GM18520 (cell line): ENCODE results near the gene SPAG9.
A peak's percentile ranks its signal among the peaks of the same experiment; 100 is the strongest.
"Not testable (repeated sequence)": the region's sequence is repeated elsewhere in the genome, so short reads cannot be mapped to it uniquely, and the experiment has no call there.

Experiments
- ATAC-seq: cut with Tn5 transposase; IDR thresholded peaks from one replicate; pipeline ENCODE4 v1.9.1; 2021; ENCODE audit not compliant: unreplicated experiment

Gene SPAG9

GRCh38 chr17:51144266-51145022 is 23.8 kb upstream of the SPAG9 start:
- ATAC-seq = no peak

GRCh38 chr17:51142597-51142996 is 21.9 kb upstream of the SPAG9 start:
- no peak for ATAC-seq

GRCh38 chr17:51135956-51136355 is 15.3 kb upstream of the SPAG9 start:
- ATAC-seq = no peak

- no peak for ATAC-seq
Measured at GRCh38 chr17:51133365-51133764, 12.7 kb upstream of the SPAG9 start.

- ATAC-seq = peak; percentile 60
Measured at GRCh38 chr17:51132964-51133319, 12.3 kb upstream of the SPAG9 start.

- ATAC-seq = no peak
Measured at GRCh38 chr17:51128076-51128475, 7.4 kb upstream of the SPAG9 start.

- ATAC-seq = no peak
Measured at GRCh38 chr17:51124640-51125503, 4.2 kb upstream of the SPAG9 start.

- not testable (repeated sequence) for ATAC-seq
Measured at GRCh38 chr17:51122473-51123115, 1.9 kb upstream of the SPAG9 start.

- ATAC-seq = peak; percentile 20
Measured at GRCh38 chr17:51121620-51122472, 1.2 kb upstream of the SPAG9 start.

- no peak for ATAC-seq
Measured at GRCh38 chr17:51120357-51120738, 320 bp downstream of the SPAG9 start.

GRCh38 chr17:51119415-51120356 is 982 bp downstream of the SPAG9 start:
- ATAC-seq = peak; percentile 9

- no peak for ATAC-seq
Measured at GRCh38 chr17:51118330-51119195, 2.1 kb downstream of the SPAG9 start.

- ATAC-seq = no peak
Measured at GRCh38 chr17:51115179-51115578, 5.5 kb downstream of the SPAG9 start.

- ATAC-seq = not testable (repeated sequence)
Measured at GRCh38 chr17:51112303-51113222, 8.1 kb downstream of the SPAG9 start.

- no peak for ATAC-seq
Measured at GRCh38 chr17:51107778-51108177, 12.9 kb downstream of the SPAG9 start.

- ATAC-seq = no peak
Measured at GRCh38 chr17:51103451-51103850, 17.2 kb downstream of the SPAG9 start.

GRCh38 chr17:51103050-51103449 is 17.6 kb downstream of the SPAG9 start:
- ATAC-seq = no peak
